HEK293T (cell line): ENCODE data around the gene PATJ.
"Not testable (repeated sequence)": the region's sequence is repeated elsewhere in the genome, so short reads cannot be mapped to it uniquely, and the experiment has no call there.

Source experiments
- CTCF ChIA-PET: fragments of 350-600 bp; formaldehyde crosslinking; extraction: SDS; loops from one replicate; lab custom pipeline; 2021; ENCODE audit warnings: antibody characterized with exemption, inconsistent platforms; lab: Yijun Ruan, JAX
- POLR2A ChIA-PET: fragments of 350-600 bp; formaldehyde crosslinking; extraction: SDS; loops from one replicate; lab custom pipeline; 2020; ENCODE audit warnings: antibody characterized with exemption, inconsistent platforms; lab: Yijun Ruan, JAX
- DNase-seq: peaks from one replicate; pipeline ENCODE4 v3.0.0; 2012; ENCODE audit warnings: mixed read lengths; ENCODE audit errors: extremely low spot score
- ARNT ChIP-seq: fragments of 450-650 bp; IDR thresholded peaks from 2 replicates; pipeline ENCODE4 v1.6.1; 2017; ENCODE audit warnings: mild to moderate bottlenecking
- BHLHE40 ChIP-seq: fragments of 450-650 bp; IDR thresholded peaks from 2 replicates; pipeline ENCODE4 v1.6.1; 2016; ENCODE audit warnings: mild to moderate bottlenecking, moderate library complexity, borderline replicate concordance
- CTBP1 ChIP-seq: fragments of 450-650 bp; IDR thresholded peaks from 2 replicates; pipeline ENCODE4 v1.6.1; 2016; ENCODE audit warnings: borderline replicate concordance
- ELF4 ChIP-seq: fragments of 450-650 bp; IDR thresholded peaks from 2 replicates; pipeline ENCODE4 v1.6.1; 2017; ENCODE audit warnings: antibody characterized with exemption
- FOXA1 ChIP-seq: fragments of 450-650 bp; IDR thresholded peaks from 2 replicates; pipeline ENCODE4 v1.6.1; 2016; ENCODE audit warnings: mild to moderate bottlenecking
- FOXK2 ChIP-seq: fragments of 450-650 bp; IDR thresholded peaks from 2 replicates; pipeline ENCODE4 v1.6.1; 2016; ENCODE audit warnings: mild to moderate bottlenecking
- FOXM1 ChIP-seq: fragments of 450-650 bp; IDR thresholded peaks from 2 replicates; pipeline ENCODE4 v1.6.1; 2017; ENCODE audit warnings: mild to moderate bottlenecking, borderline replicate concordance
- HDGF ChIP-seq: fragments of 450-650 bp; IDR thresholded peaks from 2 replicates; pipeline ENCODE4 v1.6.1; 2017; ENCODE audit warnings: antibody characterized with exemption, borderline replicate concordance
- L3MBTL2 ChIP-seq: fragments of 450-650 bp; conservative IDR thresholded peaks from 2 replicates; pipeline ENCODE4 v1.6.1; 2016; ENCODE audit warnings: mild to moderate bottlenecking
- LEF1 ChIP-seq: fragments of 450-650 bp; IDR thresholded peaks from 2 replicates; pipeline ENCODE4 v1.6.1; 2017; ENCODE audit warnings: mild to moderate bottlenecking, borderline replicate concordance
- NFRKB ChIP-seq: fragments of 450-650 bp; IDR thresholded peaks from 2 replicates; pipeline ENCODE4 v1.6.1; 2016; ENCODE audit warnings: mild to moderate bottlenecking, moderate library complexity
- SP1 ChIP-seq: fragments of 450-650 bp; IDR thresholded peaks from 2 replicates; pipeline ENCODE4 v1.6.1; 2017
- SUZ12 ChIP-seq: fragments of 450-650 bp; IDR thresholded peaks from 2 replicates; pipeline ENCODE4 v1.6.1; 2016; ENCODE audit warnings: mild to moderate bottlenecking
- TARDBP ChIP-seq: fragments of 450-650 bp; IDR thresholded peaks from 2 replicates; pipeline ENCODE4 v1.6.1; 2016
- ZNF384 ChIP-seq: fragments of 450-650 bp; IDR thresholded peaks from 2 replicates; pipeline ENCODE4 v1.6.1; 2016
- TF ChIP-seq, protein P1 (sequence below): fragments of 450-650 bp; IDR thresholded peaks from 2 replicates; pipeline ENCODE4 v1.6.1; 2016

PATJ gene

GRCh38 chr1:61961009-61961408 is 218.7 kb downstream of the PATJ start:
- TF ChIP-seq SP1 (no peak), NFRKB (no peak), FOXM1 (no peak), SUZ12 (no peak), ELF4 (no peak), TARDBP (no peak), ARNT (no peak), ZNF384 (no peak), FOXA1 (no peak), BHLHE40 (no peak), HDGF (no peak)
- ChIA-PET CTCF (interaction anchor here (0.7 kb wide), 1 partner anchor 61 kb away, joined by 3 read pairs; no protein-coding TSS in a partner anchor), POLR2A (no interaction called here)
- DNase-seq: no peak

DNA sequence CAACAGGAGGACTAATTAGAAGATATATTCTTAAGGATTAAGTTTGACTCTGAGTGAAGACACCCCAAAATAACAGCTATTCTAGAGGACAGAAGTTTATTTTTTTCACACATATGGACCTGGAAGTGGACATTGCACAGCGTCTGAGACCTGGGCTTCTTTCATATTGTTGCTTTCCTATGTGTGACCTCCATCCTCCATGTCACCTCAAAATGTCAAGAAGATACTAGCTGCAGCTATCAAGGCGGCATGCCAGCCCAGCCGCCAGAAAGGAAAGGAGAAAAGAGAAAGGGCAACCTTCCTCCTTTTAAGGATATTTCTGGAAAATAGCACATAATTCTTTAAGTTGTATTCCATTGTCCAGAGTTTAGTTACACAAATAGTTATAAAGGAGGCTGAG is 220.4 kb downstream of the PATJ start:
- TF ChIP-seq FOXK2 (no peak), FOXA1 (no peak)
- POLR2A ChIA-PET: no interaction called here
- CTCF ChIA-PET: no interaction called here
- DNase-seq: no peak

DNA sequence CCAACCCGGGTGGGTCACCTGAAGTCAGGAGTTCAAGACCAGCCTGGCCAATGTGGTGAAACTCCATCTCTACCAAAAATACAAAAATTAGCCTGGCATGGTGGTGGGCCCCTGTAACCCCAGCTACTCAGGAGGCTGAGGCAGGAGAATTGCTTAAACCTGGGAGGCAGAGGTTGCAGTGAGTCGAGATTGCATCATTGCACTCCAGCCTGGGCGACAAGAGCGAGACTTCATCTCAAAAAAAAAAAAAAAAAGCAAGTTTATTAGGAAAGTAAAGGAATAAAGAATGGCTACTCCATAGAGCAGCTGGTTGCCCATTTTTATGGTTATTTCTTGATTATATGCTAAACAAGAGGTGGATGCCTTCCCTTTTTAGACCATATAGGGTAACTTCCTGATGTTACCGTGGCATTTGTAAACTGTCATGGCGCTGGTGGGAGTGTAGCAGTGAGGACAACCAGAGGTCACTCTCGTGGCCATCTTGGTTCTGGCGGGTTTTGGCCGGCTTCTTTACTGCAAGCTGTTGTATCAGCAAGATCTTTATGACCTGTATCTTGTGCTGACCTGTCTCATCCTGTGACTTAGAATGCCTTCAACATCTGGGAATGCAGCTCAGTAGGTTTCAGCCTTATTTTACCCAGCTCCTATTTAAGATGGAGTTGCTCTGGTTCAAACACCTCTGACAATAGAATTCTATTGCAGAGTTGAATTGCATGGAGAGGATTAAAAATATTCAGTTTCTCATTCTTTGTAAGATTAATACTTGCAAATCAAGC is 224.4 kb downstream of the PATJ start:
- DNase-seq, CTCF ChIA-PET, POLR2A ChIA-PET: not testable (repeated sequence)

DNA sequence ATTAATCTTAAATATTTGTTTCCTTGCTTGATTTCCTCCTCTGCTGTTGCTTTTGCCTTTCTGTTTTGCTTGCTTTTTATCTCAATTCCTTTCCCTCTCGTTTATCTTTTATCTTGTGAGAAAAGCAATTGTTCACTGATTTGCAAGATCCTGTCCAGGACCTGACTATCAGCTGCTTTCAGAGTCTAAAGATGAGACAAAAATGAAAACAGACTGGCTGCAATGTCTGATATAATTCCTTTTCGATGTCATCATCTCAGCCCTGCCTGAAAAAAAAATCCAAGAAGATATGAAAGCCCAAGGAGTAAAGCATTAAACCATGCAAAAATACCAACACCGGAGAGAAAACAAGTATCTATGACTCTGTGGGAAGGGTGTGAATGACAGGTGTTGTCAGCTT is 225.5 kb downstream of the PATJ start:
- DNase-seq: no peak
- TF ChIP-seq TARDBP (no peak), LEF1 (no peak), ELF4 (no peak), FOXM1 (no peak), SP1 (no peak), SUZ12 (no peak), BHLHE40 (no peak), L3MBTL2 (no peak), NFRKB (no peak), FOXK2 (no peak), FOXA1 (no peak), CTBP1 (no peak), ZNF384 (no peak), HDGF (no peak)
- TF ChIP-seq, protein P1, sequence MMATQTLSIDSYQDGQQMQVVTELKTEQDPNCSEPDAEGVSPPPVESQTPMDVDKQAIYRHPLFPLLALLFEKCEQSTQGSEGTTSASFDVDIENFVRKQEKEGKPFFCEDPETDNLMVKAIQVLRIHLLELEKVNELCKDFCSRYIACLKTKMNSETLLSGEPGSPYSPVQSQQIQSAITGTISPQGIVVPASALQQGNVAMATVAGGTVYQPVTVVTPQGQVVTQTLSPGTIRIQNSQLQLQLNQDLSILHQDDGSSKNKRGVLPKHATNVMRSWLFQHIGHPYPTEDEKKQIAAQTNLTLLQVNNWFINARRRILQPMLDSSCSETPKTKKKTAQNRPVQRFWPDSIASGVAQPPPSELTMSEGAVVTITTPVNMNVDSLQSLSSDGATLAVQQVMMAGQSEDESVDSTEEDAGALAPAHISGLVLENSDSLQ: no peak
- ChIA-PET CTCF (no interaction called here), POLR2A (no interaction called here)

DNA sequence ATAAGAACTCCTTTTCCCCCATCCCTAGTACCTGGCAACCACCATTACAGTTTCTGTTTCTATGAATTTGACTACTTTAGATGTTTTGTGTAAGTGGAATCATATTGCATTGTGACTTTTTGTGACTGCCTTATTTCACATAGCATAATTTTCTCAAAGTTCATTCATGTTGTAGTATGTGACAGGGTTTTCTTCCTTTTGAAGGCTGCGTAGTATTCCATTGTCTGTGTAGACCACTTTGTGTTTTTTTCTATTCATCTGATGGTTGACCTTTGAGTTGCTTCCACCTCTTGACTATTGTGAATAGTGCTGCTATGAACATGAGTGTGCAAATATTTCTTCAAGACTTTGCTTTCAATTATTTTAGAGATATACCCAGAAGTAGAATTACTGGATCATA is 226.6 kb downstream of the PATJ start:
- ChIA-PET POLR2A (no interaction called here), CTCF (no interaction called here)
- no peak for TF ChIP-seq BHLHE40
- TF ChIP-seq FOXM1: no peak
- no peak for TF ChIP-seq NFRKB
- TF ChIP-seq TARDBP: no peak
- TF ChIP-seq HDGF: no peak
- no peak for TF ChIP-seq L3MBTL2
- TF ChIP-seq LEF1: no peak
- TF ChIP-seq SP1: no peak
- no peak for TF ChIP-seq FOXA1
- DNase-seq: no peak

DNA sequence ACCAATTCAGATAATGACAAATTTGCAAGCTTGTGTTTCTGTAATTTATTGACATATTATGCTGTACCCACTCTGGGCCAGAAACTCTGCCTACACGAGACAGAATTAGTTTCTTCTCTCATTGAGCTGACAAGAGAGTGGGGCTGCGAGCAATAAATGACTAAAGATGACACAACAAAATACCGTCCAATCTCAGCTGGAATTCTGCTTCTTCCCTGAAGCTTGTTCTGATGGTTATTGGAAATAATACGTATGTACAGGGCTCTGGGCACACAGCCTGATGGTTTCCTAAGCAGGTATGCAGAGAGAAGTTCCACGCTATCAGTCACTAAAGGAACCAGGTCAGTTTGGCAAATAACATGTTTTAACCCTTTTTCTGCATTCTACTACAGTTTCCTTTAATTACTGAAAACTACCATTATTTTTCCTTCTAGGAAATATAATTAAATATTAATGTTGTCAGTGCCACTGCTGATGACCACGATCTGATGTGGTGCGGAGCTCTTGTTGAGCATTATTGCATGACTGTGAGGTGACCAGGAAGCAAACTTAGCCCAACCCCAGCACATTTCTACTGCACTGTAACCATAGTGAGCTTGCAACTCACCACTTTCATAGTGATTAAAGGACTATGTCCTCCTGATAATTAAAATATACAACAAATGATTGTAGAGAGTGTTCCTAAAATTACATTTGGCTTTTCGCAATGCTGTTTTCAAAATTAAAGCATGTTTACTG is 231.0 kb downstream of the PATJ start:
- POLR2A ChIA-PET: no interaction called here
- DNase-seq: no peak
- CTCF ChIA-PET: interaction anchor here (1.3 kb wide), 1 partner anchor 13 kb away, joined by 4 read pairs; no protein-coding TSS in a partner anchor
- TF ChIP-seq CTBP1 (no peak), ZNF384 (no peak), SP1 (no peak), L3MBTL2 (no peak), NFRKB (no peak), FOXM1 (no peak), FOXA1 (no peak), BHLHE40 (no peak), HDGF (no peak), TARDBP (no peak), ARNT (no peak), FOXK2 (no peak), LEF1 (no peak), SUZ12 (no peak)

DNA sequence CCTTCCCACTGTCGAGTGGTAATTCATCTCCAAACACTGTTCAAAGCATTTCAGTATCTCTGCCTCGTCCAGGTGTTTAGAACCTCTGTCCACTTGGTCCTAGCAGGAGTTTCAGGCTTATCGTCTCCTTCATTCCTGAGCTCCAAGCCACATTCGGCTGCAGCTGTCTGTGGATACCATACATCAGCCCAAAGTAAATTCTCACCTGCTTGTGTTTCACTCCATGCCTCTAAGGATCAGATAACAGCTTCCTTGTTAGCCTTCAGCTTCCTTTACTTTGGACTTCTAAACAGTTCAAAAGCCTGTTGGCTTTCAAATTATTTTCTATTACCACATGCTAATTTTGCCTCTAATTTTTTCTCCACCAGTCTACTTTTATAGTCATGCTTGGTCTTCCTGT is 233.4 kb downstream of the PATJ start:
- ChIA-PET CTCF (no interaction called here), POLR2A (no interaction called here)
- no peak for DNase-seq
- no peak for TF ChIP-seq ARNT
- no peak for TF ChIP-seq ELF4
- no peak for TF ChIP-seq CTBP1
- TF ChIP-seq, protein P1: no peak
- TF ChIP-seq BHLHE40: no peak
